SIG-M5 (cell line): ENCODE measurements around the gene OR5A2.
"Not testable (repeated sequence)": the region's sequence is repeated elsewhere in the genome, so short reads cannot be mapped to it uniquely, and the experiment has no call there.

Source experiments
- DNase-seq: peaks from one replicate; lab custom pipeline; 2025; lab: John Stamatoyannopoulos, UW

OR5A2 gene, protein sequence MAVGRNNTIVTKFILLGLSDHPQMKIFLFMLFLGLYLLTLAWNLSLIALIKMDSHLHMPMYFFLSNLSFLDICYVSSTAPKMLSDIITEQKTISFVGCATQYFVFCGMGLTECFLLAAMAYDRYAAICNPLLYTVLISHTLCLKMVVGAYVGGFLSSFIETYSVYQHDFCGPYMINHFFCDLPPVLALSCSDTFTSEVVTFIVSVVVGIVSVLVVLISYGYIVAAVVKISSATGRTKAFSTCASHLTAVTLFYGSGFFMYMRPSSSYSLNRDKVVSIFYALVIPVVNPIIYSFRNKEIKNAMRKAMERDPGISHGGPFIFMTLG

GRCh38 chr11:59426361-59427067 lies at the start of gene OR5A2:
Gene OR5A2 (minus strand): TSS chr11:59426413. CDS start chr11:59422953, 3,460 bp downstream.
- DNase-seq: no peak

DNA sequence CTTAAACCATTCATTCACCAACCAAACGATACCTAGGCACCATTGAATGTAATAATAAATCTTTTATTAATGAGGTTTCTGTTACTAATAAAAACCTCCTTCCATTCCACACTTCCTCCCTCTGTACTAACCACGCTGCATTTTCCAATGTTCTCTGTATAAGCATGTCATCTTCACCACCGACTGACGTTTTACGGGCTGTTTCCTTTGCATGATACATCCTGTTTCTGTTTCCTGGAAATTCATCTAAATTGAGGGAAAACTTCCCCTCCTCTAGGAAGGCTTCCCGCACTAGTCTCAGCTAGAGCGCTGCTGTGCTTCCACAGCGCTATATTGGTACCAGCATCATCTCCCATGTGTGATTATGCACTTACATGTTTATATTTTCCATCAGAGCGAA lies 49.0 kb upstream of the OR5A2 start:
- no peak for DNase-seq

DNA sequence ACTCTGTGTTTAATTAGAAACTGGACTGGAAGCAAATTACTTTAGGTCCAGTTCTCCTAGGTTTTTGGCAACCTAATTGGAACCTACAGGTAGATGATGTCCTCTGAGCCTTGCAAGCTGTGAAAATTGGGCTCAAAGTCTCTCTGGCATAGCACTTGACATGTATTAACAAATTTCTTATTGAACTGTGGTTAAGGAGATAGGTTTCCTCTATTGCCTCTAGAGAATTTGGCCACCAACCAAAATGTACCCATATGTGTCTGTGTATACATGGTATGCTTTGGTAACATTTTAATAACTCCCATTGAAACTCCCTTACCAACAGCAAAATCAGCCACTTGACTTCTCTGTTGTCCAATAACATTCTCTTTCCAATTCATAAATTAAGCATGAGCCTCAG lies 46.8 kb upstream of the OR5A2 start, which contains the start of gene OR4D10:
TSS of gene OR4D10 (plus strand) at position 301 of the 400 bp plus-strand sequence. CDS start 4,115 bp downstream, outside the sequence.
- DNase-seq: no peak

GRCh38 chr11:59463190-59463641 lies 37.0 kb upstream of the OR5A2 start:
- no peak for DNase-seq

- no peak for DNase-seq
These were observed 33.7 kb upstream of the OR5A2 start for GRCh38 chr11:59459916-59460315.

GRCh38 chr11:59456661-59457060 lies 30.4 kb upstream of the OR5A2 start, which contains the start of gene OR4D6:
Gene OR4D6 (plus strand): TSS chr11:59456961. CDS start chr11:59456961, 0 bp downstream.
- DNase-seq: no peak

GRCh38 chr11:59448484-59448883 lies 22.3 kb upstream of the OR5A2 start:
- DNase-seq: no peak

DNA sequence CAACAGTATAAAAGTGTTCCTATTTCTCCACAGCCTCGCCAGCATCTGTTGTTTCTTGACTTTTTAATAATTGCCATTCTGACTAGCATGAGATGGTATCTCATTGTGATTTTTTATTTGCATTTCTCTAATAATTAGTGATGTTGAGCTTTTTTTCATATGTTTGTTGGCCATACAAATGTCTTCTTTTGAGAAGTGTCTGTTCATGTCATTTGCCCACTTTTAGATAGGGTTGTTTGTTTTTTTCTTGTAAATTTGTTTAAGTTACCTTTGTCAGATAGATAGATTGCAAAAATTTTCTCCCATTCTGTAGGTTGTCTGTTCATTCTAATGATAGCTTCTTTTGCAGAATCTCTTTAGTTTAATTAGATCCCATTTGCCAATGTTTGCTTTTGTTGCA lies 19.4 kb upstream of the OR5A2 start:
- not testable (repeated sequence) for DNase-seq

DNA sequence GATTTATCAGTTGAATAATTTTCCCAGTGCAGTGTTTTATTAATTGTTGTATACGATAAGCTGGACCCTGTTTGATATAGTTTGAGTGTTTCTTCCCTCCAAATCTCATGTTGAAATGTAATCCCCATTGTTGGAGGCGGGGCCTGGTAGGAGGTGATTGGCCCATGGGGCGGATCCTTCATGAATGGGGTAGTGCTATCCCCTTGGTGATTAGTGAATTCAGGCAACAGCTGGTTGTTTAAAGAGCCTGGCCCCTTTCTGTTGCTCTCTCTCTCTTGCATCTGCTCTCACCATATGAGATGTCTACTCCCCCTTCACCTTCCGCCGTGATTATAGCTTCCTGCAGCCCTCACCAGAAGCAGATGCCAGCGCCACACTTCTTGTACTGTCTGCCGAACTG lies 11.6 kb upstream of the OR5A2 start:
- no peak for DNase-seq

DNA sequence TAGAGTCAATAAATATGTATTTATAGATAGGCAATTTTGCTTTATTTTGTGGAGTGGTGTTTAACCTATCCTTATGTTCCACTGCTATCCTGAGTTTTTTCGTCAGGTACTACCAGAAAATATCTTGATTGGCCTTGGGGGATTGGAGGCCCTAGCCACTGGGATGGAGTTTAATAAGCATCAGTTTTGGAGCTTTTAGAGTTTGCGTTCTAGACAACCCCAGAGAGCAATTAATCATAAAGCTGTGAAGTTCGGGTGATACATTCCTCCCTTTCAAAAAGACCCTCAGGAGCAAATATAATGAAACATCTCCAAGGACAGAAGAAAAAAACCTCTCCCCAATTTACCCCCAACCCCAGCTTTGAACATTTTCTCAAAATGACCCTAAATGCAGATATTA lies 10.0 kb upstream of the OR5A2 start, which contains the start of gene OR5A1:
TSS of gene OR5A1 (plus strand) at position 301 of the 400 bp plus-strand sequence. CDS start 6,700 bp downstream, outside the sequence.
- no peak for DNase-seq

DNA sequence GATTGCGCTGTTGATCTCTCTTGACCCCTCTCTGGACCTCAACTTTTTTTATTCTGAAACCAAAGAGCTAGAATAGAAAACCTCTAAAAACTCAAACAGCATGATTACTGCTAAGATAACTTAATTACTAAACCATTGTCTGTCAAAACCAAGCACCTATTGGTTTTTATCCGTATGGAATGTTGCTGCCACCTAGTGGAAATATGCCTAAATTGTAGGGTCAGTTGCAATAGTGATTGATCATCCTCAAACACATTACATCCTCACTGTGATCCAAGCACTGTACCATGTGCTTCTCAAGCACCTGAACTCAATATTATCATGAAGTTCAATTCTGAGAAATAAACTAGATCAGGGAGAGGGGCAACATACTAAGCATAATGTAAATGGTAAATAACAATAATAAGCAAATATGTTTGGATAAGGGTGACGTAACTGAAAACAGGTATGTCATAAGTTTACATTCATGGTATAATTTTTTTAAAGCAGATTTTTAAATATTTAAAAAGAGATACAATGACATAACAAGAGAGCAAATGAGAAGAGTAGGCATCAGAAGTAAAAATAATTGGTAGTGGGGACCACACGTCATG lies 3.8 kb upstream of the OR5A2 start:
- DNase-seq: no peak

- no peak for DNase-seq
These were observed 812 bp upstream of the OR5A2 start for GRCh38 chr11:59427068-59427382.

GRCh38 chr11:59425131-59425530 lies 1.1 kb downstream of the OR5A2 start:
- no peak for DNase-seq

DNA sequence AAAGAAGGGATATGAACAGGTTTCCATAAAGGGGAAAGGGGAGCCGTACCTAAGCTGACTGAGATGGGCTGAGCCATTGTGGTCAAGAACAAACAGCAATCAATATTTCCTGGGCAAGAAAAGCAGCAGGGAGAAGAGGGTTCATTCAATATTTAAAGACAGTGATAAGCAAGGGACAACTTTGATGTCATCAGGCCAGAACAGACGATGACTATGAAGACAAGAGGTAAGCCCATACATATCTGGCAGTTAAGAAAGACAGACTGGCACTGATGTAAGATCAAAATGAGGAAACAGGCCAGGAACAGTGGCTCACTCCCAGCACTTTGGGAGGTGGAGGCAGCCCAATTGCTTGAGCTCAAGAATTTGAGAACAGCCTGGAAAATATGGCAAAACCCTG lies 2.4 kb downstream of the OR5A2 start:
- no peak for DNase-seq

GRCh38 chr11:59418156-59418555 lies 8.1 kb downstream of the OR5A2 start:
- DNase-seq: no peak

GRCh38 chr11:59417023-59417422 lies 9.2 kb downstream of the OR5A2 start:
- no peak for DNase-seq

DNA sequence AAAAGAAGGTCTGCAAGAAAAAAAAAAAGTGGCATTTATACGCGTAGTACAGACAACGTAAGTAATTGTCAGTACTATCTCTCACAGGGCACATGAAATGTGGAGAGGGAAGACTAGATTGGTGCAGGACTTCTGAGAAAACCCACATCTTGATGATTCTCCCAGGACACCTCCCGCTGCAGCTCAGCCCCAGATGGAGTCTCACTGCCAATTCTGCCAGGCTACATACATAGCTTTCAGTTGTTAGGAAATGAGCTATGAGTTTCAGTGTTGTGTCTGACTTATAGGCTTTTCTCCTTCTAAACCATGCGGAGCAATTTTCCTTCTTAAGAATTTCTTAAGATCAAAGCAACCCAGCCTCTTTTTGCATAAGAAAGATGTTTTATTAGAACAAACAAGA lies 9.6 kb downstream of the OR5A2 start:
- DNase-seq: no peak

DNA sequence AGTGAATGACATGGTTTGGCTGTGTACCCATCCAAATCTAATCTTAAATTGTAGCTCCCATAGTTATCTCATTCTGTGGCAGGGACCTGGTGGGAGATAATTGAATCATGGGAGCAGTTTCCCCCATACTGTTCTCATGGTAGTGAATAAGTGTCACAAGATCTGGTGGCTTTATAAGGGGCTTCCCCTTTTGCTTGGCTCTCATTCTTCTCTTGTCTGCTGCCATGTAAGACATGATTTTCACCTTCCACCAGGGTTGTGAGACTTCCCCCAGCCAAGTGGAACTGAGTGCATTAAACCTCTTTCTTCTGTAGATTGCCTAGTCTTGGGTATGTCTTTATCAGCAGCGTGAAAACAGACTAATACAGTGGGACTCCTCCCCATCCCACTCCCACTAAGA lies 11.1 kb downstream of the OR5A2 start:
- no peak for DNase-seq

DNA sequence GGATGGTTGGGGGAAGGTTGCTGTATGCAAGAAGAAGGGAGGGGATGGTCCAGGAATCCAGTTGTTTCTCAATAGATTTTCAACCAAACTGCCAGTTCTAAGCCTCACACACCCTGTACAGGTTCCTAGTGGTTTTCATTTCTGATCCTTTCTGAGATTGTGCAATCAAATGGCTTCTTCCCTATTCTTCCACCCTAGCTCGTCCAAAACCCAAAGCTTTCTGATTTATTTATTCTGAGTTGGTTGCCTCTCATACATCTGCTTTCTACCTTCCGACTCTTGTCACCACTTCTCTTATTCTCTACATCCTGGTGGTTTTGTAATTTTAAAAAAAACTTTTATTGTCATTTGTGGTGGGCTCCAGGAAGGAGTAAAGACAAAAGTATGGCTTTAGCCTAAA lies 12.6 kb downstream of the OR5A2 start:
- no peak for DNase-seq

GRCh38 chr11:59403546-59403945 lies 22.7 kb downstream of the OR5A2 start:
- DNase-seq: no peak

- DNase-seq: no peak
These were observed 25.0 kb downstream of the OR5A2 start for GRCh38 chr11:59401262-59401552.

DNA sequence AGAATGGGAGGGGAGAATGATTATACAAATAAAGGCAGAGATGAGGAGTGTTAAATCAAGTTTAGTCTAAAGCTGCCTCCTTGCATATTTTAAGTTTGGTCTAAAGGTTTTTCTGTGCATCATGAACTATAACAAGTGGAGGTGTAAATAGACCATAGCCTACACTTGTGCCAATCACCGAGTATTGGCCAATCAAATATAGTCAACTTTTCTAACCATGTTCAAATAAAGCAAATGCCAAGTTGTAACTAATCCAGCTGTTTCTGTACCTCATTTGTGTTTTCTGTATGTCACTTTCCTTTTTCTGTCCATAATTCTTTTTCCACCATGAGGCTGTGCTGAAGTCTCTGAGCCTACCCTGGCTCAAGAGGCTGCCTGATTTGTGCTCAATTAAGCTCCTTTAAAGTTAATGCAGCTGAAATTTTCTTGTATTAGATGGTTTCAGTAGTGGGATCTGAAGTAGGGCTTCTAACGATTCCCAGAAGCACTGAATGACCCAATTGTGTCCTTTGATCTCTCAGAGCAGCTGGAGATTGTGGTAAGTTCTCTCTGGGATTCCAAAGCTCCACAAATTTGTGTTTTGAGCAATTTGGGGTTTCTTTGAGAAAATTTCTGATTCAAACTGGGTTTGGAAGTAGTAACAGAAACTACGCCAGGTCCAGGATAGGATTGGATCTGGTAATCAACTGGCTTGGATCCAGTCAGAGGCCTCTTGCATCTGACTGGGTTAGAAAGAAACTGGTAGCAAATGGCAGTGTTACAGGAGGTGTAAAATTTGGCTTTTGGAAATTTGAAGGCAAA lies 25.6 kb downstream of the OR5A2 start:
- no peak for DNase-seq
